Esophagus muscularis mucosa (tissue), 4 donors: ENCODE measurements around the gene TMEM86A.

Experiments used
- CTCF ChIP-seq, 3 experiments: fragments of 200-600 bp in 2 of 3; fragments of 450-650 bp in 1 of 3; sonication (generic) in 2 of 3; IDR thresholded peaks; one replicate each; pipeline ENCODE4 v1.5.1; 2017 to 2019; ENCODE audit warnings: antibody characterized with exemption in 3 of 3, mild to moderate bottlenecking in 2 of 3, moderate library complexity in 1 of 3
- EP300 ChIP-seq: sonication (generic); formaldehyde crosslinking; IDR thresholded peaks from one replicate; pipeline ENCODE4 v1.6.1; 2017; ENCODE audit warnings: antibody characterized with exemption
- POLR2A ChIP-seq: fragments of 450-650 bp; IDR thresholded peaks from one replicate; pipeline ENCODE4 v1.6.1; 2017; ENCODE audit warnings: antibody characterized with exemption, moderate library complexity, mild to moderate bottlenecking, low read depth
- POLR2AphosphoS5 ChIP-seq, 2 donors: sonication (generic); formaldehyde crosslinking; IDR thresholded peaks; one replicate each; pipeline ENCODE4 v1.6.1; 2017; ENCODE audit warnings: antibody characterized with exemption in 2 of 2

- TF ChIP-seq POLR2A, result no peak
- no peak for TF ChIP-seq CTCF (IDR thresholded peaks at IDR 0.05)
- no peak for TF ChIP-seq POLR2AphosphoS5 (IDR thresholded peaks at IDR 0.05)
- no peak for TF ChIP-seq EP300
Measured at GRCh38 chr11:18748766-18749365, 50.3 kb downstream of the TMEM86A start.
